ENCODE results near the gene SLC1A3. TPM values are rescaled to one million over a fixed set of nuclear protein-coding genes. Genes with fewer than 3 reads are reported as not detected.

The SLC1A3 gene
- 0.20 TPM in 1 of 5 replicates, not detected in the others for total RNA-seq (2022; extraction: Qiagen RNA extraction)

GRCh38 chr5:36606428-36607113 is at the start of gene SLC1A3:
SLC1A3 (plus strand) TSS chr5:36606606; CDS start chr5:36608424, 1,818 bp downstream.

